ENCODE data around the gene IGSF21. TPM values are rescaled to one million over a fixed set of nuclear protein-coding genes. Genes with fewer than 3 reads are reported as not detected.

IGSF21 gene
- total RNA-seq, 4 donors from 2014 or later: 0.68 to 3.5 (median 1.3) TPM

DNA sequence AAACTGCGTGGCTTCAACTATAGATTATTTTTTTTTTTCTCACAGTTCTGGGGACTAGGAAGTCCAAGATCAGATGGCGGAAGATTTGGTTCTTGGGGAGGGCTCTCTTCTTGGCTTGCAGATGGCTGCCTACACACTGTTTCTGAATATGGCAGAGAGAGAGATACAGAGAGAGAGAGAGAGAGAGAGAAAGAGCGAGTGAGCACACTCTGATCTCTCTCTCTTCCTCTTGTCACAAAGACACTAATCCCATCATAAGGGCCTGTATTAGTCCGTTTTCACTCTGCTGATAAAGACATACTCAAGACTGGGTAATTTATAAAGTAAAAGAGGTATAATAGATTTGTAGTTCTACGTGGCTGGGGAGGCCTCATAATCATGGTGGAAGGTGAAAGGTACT lies 79.5 kb downstream of the IGSF21 start:
- H3K27me3 ChIP-seq: peaks cover 76% of the 10 kb centered on the region
- TF ChIP-seq EP300 (IDR thresholded peaks at IDR 0.05) (no peak), CTCF (IDR thresholded peaks at IDR 0.05) (no peak), POLR2AphosphoS5 (IDR thresholded peaks at IDR 0.05) (no peak), POLR2A (IDR thresholded peaks at IDR 0.05) (no peak)
- no peaks in the 10 kb centered on the region for H3K9me3 ChIP-seq
- H3K27ac ChIP-seq: no peak overlapping the region
- H3K4me3 ChIP-seq: no peak overlapping the region
- H3K4me1 ChIP-seq: no peaks in the 10 kb centered on the region
- H3K36me3 ChIP-seq: no peaks in the 10 kb centered on the region
- DNase-seq (ENCODE audit: low spot score in 2 of 2): no peak
- 88% methylated on average over 5 of the region's 5 CpGs for WGBS

- H3K4me1 ChIP-seq: no peaks in the 10 kb centered on the region
- no peak for DNase-seq (ENCODE audit: low spot score in 2 of 2)
- 88% methylated on average over 9 of the region's 9 CpGs for WGBS
- H3K36me3 ChIP-seq: no peaks in the 10 kb centered on the region
- no peak for TF ChIP-seq EP300 (IDR thresholded peaks at IDR 0.05)
- no peaks in the 10 kb centered on the region for H3K9me3 ChIP-seq
- H3K27me3 ChIP-seq: peaks cover 64% of the 10 kb centered on the region
- no peak overlapping the region for H3K4me3 ChIP-seq
- no peak overlapping the region for H3K27ac ChIP-seq
Observed at GRCh38 chr1:18188820-18189517, 81.4 kb downstream of the IGSF21 start.

- Histone ChIP-seq H3K36me3 (no peaks in the 10 kb centered on the region), H3K27me3 (peaks cover 60% of the 10 kb centered on the region), H3K9me3 (no peaks in the 10 kb centered on the region), H3K27ac (no peak overlapping the region), H3K4me1 (no peaks in the 10 kb centered on the region), H3K4me3 (no peak overlapping the region)
- TF ChIP-seq POLR2A (IDR thresholded peaks at IDR 0.05) (no peak), CTCF (IDR thresholded peaks at IDR 0.05) (no peak), POLR2AphosphoS5 (IDR thresholded peaks at IDR 0.05) (no peak), EP300 (IDR thresholded peaks at IDR 0.05) (no peak)
- no peak for DNase-seq (ENCODE audit: low spot score in 2 of 2)
- WGBS: 80% methylated on average over 1 of the region's 7 CpGs
Observed at GRCh38 chr1:18190598-18190997, 83.0 kb downstream of the IGSF21 start.

DNA sequence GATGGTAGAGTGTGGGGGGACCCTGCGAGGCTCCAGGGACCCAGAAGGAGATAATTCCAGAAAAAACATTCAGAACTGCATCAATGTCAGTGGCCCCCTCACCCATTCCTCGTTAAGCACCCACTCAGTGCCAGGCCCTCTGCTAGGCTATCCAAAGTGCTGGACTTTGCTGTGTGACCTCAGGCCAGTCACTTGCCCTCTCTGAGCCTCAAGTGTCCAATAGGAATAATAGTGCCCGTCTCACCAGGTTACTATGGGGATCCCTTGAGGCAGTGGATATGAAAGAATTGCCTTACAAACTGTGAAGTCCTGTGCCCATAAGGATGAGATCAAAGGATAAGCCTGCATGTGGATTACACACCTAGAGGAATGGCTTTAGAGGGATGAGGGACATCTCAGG lies 83.4 kb downstream of the IGSF21 start:
- Histone ChIP-seq H3K4me1 (no peaks in the 10 kb centered on the region), H3K27me3 (peaks cover 60% of the 10 kb centered on the region), H3K9me3 (no peaks in the 10 kb centered on the region), H3K4me3 (no peak overlapping the region), H3K36me3 (no peaks in the 10 kb centered on the region), H3K27ac (no peak overlapping the region)
- TF ChIP-seq POLR2AphosphoS5 (IDR thresholded peaks at IDR 0.05): no peak
- no peak for TF ChIP-seq POLR2A (IDR thresholded peaks at IDR 0.05)
- no peak for TF ChIP-seq EP300 (IDR thresholded peaks at IDR 0.05)
- no peak for TF ChIP-seq CTCF (IDR thresholded peaks at IDR 0.05)
- DNase-seq (ENCODE audit: low spot score in 2 of 2): no peak
- 83% methylated on average over 3 of the region's 3 CpGs for WGBS

DNA sequence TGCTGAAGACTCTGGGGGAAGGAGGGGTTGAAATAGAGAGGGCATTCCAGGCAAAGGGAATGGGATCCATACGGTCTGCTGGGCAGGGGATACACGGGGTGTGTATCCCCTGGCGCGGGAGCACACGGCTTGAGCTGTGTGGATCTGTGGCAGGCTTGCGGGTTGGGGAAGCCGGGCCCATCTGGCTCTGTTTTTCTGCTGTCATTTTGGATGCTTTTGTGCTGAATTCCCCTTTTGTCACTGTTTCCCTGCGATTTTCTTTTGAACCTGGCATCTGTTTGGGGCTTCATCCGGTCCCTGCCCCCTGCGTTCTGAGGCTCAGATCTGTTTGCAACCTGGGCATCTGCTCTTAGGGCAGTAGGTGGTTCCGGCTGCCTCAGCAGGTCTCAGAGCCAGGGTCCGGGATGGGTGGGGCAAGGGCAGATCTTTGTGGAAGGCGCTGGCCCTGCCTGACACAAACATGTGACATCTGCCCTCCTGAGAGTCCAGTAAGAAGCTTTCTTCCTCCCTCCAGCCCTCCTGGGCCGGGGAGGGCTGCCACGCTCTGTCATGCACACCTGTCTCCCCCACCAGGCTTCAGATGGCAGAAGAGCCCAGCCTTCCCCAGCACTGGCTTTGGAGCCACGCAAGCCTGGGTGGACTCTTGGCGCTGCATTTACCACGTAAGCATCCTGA lies 84.0 kb downstream of the IGSF21 start:
- H3K4me1 ChIP-seq: no peaks in the 10 kb centered on the region
- no peak for TF ChIP-seq CTCF (IDR thresholded peaks at IDR 0.05)
- TF ChIP-seq POLR2AphosphoS5 (IDR thresholded peaks at IDR 0.05): no peak
- no peak for TF ChIP-seq POLR2A (IDR thresholded peaks at IDR 0.05)
- TF ChIP-seq EP300 (IDR thresholded peaks at IDR 0.05): no peak
- H3K4me3 ChIP-seq: no peak overlapping the region
- DNase-seq (ENCODE audit: low spot score in 2 of 2): no peak
- no peak overlapping the region for H3K27ac ChIP-seq
- H3K27me3 ChIP-seq: peaks cover 60% of the 10 kb centered on the region
- no peaks in the 10 kb centered on the region for H3K36me3 ChIP-seq
- WGBS: 45% methylated on average over 14 of the region's 18 CpGs
- H3K9me3 ChIP-seq: no peaks in the 10 kb centered on the region

Data from suprapubic skin (tissue), 4 donors.